ENCODE data around the gene PHLPP1.

- TF ChIP-seq CTCF (IDR thresholded peaks at IDR 0.05 in 4 of 5, conservative IDR thresholded peaks at IDR 0.05 in 1 of 5) (no peak), POLR2A (IDR thresholded peaks at IDR 0.05) (no peak)
Measured at GRCh38 chr18:62828852-62829251, 113.5 kb downstream of the PHLPP1 start.

Data from gastrocnemius medialis (tissue), 4 donors.